Endodermal cell (in vitro differentiated cells): ENCODE measurements around the gene NCAPG2. TPM values are rescaled to one million over a fixed set of nuclear protein-coding genes. Genes with fewer than 3 reads are reported as not detected.

Experiments
- DNase-seq: peaks from one replicate; pipeline ENCODE4 v3.0.0-alpha.2; 2017
- H3K27ac ChIP-seq: 2 replicates; pipeline ENCODE4 v1.5.1; 2013; ENCODE audit warnings: mild to moderate bottlenecking, low read depth, low read length, moderate library complexity
- H3K27me3 ChIP-seq: 2 replicates; pipeline ENCODE4 v1.6.1; 2013; ENCODE audit warnings: mild to moderate bottlenecking, low read length, moderate library complexity; ENCODE audit not compliant: insufficient read depth, control insufficient read depth, poor library complexity, severe bottlenecking
- H3K36me3 ChIP-seq: 2 replicates; pipeline ENCODE4 v1.7.0; 2013; ENCODE audit warnings: mild to moderate bottlenecking, low read length, moderate library complexity; ENCODE audit not compliant: control insufficient read depth, insufficient read depth
- H3K4me1 ChIP-seq: one replicate; pipeline ENCODE4 v1.7.0; 2013; ENCODE audit warnings: low read length; ENCODE audit not compliant: control insufficient read depth, insufficient read depth
- H3K4me3 ChIP-seq: 2 replicates; pipeline ENCODE4 v1.5.1; 2013; ENCODE audit warnings: mild to moderate bottlenecking, low read length, moderate library complexity
- H3K9ac ChIP-seq: 2 replicates; pipeline ENCODE4 v1.6.1; 2013; ENCODE audit warnings: mild to moderate bottlenecking, low read length, moderate library complexity; ENCODE audit not compliant: poor library complexity, severe bottlenecking; ENCODE audit errors: extremely low read depth
- H3K9me3 ChIP-seq: 2 replicates; pipeline ENCODE4 v1.6.1; 2013; ENCODE audit warnings: mild to moderate bottlenecking, low read length, moderate library complexity; ENCODE audit not compliant: control insufficient read depth
- H3K27ac Mint-ChIP-seq: 2 replicates; pipeline ENCODE4 v1.8.0; 2020; ENCODE audit warnings: mixed read lengths
- H3K27me3 Mint-ChIP-seq: 2 replicates; pipeline ENCODE4 v1.8.0; 2021; ENCODE audit warnings: mild to moderate bottlenecking, mixed read lengths; ENCODE audit not compliant: insufficient read depth
- H3K36me3 Mint-ChIP-seq: 2 replicates; pipeline ENCODE4 v1.8.0; 2020; ENCODE audit warnings: low read depth, mixed read lengths
- H3K4me1 Mint-ChIP-seq: 2 replicates; pipeline ENCODE4 v1.8.0; 2020; ENCODE audit warnings: mixed read lengths
- H3K4me3 Mint-ChIP-seq: 2 replicates; pipeline ENCODE4 v1.8.0; 2020; ENCODE audit warnings: mild to moderate bottlenecking, moderate library complexity, mixed read lengths
- H3K9me3 Mint-ChIP-seq: 2 replicates; pipeline ENCODE4 v1.8.0; 2020; ENCODE audit warnings: mild to moderate bottlenecking, mixed read lengths
- CTCF ChIP-seq: fragments of 200-600 bp; sonication (generic); conservative IDR thresholded peaks from 2 replicates; pipeline ENCODE4 v1.5.0; 2021; ENCODE audit warnings: antibody characterized with exemption, mild to moderate bottlenecking
- WGBS, 2 experiments: methylation state at CpG; one replicate each; pipeline versions ENCODE4 v1.1.5 to v1.1.7; 2013; ENCODE audit warnings: missing lambda C conversion rate in 2 of 2, mixed read lengths in 1 of 2; ENCODE audit not compliant: insufficient coverage in 1 of 2, insufficient read length in 1 of 2; 5-methylcytosine and 5-hydroxymethylcytosine counted together
- total RNA-seq, 2 donors: library from RNA; stranded (reverse); fragmentation: NEBNext Ultra II Directional in 1 of 2; extraction: Animal tissue kit (Norgen Biotek cat#: 25700) in 1 of 2; gene quantifications; 2 replicates in 1 of 2; 3 replicates in 1 of 2; pipeline ENCODE4 v1.2.1, GENCODE V29; 2021

The NCAPG2 gene
- total RNA-seq, 2 donors from 2014 or later, result 58.7 to 77.1 TPM

GRCh38 chr7:158592541-158592940, 112.1 kb downstream of the NCAPG2 start:
- H3K4me1 ChIP-seq, result no peaks in the 10 kb centered on the region
- Mint-ChIP-seq H3K9me3 (peaks cover 2% of the 10 kb centered on the region), H3K27me3 (no peaks in the 10 kb centered on the region), H3K36me3 (peaks cover 6% of the 10 kb centered on the region), H3K4me3 (no peak overlapping the region), H3K4me1 (no peaks in the 10 kb centered on the region), H3K27ac (no peak overlapping the region)
- no peaks in the 10 kb centered on the region for H3K27me3 ChIP-seq
- no peak overlapping the region for H3K4me3 ChIP-seq
- no peak for DNase-seq
- no peak overlapping the region for H3K27ac ChIP-seq
- WGBS, 2 experiments, result 84 to 92% methylated on average over 1 of the region's 1 CpG
- peaks cover 55% of the 10 kb centered on the region for H3K9me3 ChIP-seq
- no peak overlapping the region for H3K9ac ChIP-seq
- TF ChIP-seq CTCF, result no peak
- no peaks in the 10 kb centered on the region for H3K36me3 ChIP-seq

- 83 to 84% methylated on average over 15 of the region's 15 CpGs for WGBS, 2 experiments
- peaks cover 55% of the 10 kb centered on the region for H3K9me3 ChIP-seq
Measured at GRCh38 chr7:158591944-158592343, 112.7 kb downstream of the NCAPG2 start.

GRCh38 chr7:158590181-158590530, 114.4 kb downstream of the NCAPG2 start:
- no peak overlapping the region for H3K27ac ChIP-seq
- no peak for DNase-seq
- no peaks in the 10 kb centered on the region for H3K4me1 ChIP-seq
- 86 to 87% methylated on average over 11 to 12 of the region's 12 CpGs for WGBS, 2 experiments
- Mint-ChIP-seq H3K27me3 (peaks cover 13% of the 10 kb centered on the region), H3K36me3 (no peaks in the 10 kb centered on the region), H3K4me3 (no peak overlapping the region), H3K27ac (no peak overlapping the region), H3K4me1 (no peaks in the 10 kb centered on the region), H3K9me3 (no peaks in the 10 kb centered on the region)
- peaks cover 45% of the 10 kb centered on the region for H3K9me3 ChIP-seq
- TF ChIP-seq CTCF, result no peak
- no peaks in the 10 kb centered on the region for H3K36me3 ChIP-seq
- H3K4me3 ChIP-seq, result no peak overlapping the region
- no peak overlapping the region for H3K9ac ChIP-seq
- H3K27me3 ChIP-seq, result no peaks in the 10 kb centered on the region

More at GRCh38 chr7:158591944-158592343, 112.7 kb downstream of the NCAPG2 start:
- Mint-ChIP-seq H3K9me3 (peaks cover 2% of the 10 kb centered on the region), H3K27ac (no peak overlapping the region), H3K27me3 (no peaks in the 10 kb centered on the region), H3K36me3 (peaks cover 6% of the 10 kb centered on the region), H3K4me3 (no peak overlapping the region), H3K4me1 (no peaks in the 10 kb centered on the region)
- Histone ChIP-seq H3K27ac (no peak overlapping the region), H3K4me3 (no peak overlapping the region), H3K27me3 (no peaks in the 10 kb centered on the region), H3K9ac (no peak overlapping the region), H3K36me3 (no peaks in the 10 kb centered on the region), H3K4me1 (no peaks in the 10 kb centered on the region)
- no peak for TF ChIP-seq CTCF
- DNase-seq, result no peak
